HCT116 (cell line): Measurements from ENCODE around the gene IP6K2.

ENCODE experiments used
- CTCF ChIP-seq, 3 experiments: fragments of 200-600 bp in 1 of 3; sonication (generic) in 1 of 3; IDR thresholded peaks in 2 of 3; conservative IDR thresholded peaks in 1 of 3; 2 replicates each; pipeline ENCODE4 v1.5.1; 2012 to 2017; ENCODE audit warnings: low read depth in 2 of 3, low read length in 2 of 3, antibody characterized with exemption in 1 of 3, borderline replicate concordance in 1 of 3, control low read depth in 1 of 3, mild to moderate bottlenecking in 1 of 3, mixed read lengths in 1 of 3, mixed run types in 1 of 3, moderate library complexity in 1 of 3; ENCODE audit not compliant: insufficient read depth in 1 of 3
- EZH2 ChIP-seq: fragments of 200-600 bp; sonication (generic); IDR thresholded peaks from 2 replicates; pipeline ENCODE4 v1.6.1; 2017; ENCODE audit warnings: antibody characterized with exemption, mixed run types
- MAX ChIP-seq: IDR thresholded peaks from 2 replicates; pipeline ENCODE4 v1.6.1; 2012
- SIN3A ChIP-seq: IDR thresholded peaks from 2 replicates; pipeline ENCODE4 v1.6.1; 2012; ENCODE audit warnings: low read depth

- TF ChIP-seq CTCF (IDR thresholded peaks at IDR 0.05 in 2 of 3, conservative IDR thresholded peaks at IDR 0.05 in 1 of 3; ENCODE audit: borderline replicate concordance in 1 of 3, insufficient read depth in 1 of 3, low read depth in 2 of 3, low read length in 2 of 3) (no peak), SIN3A (no peak), EZH2 (no peak), MAX (no peak)
Measured at GRCh38 chr3:48662145-48662752, 54.8 kb downstream of the IP6K2 start.
